Psoas muscle (tissue), 8 donors: Measurements from ENCODE around the gene TEX29. TPM values are rescaled to one million over a fixed set of nuclear protein-coding genes. Genes with fewer than 3 reads are reported as not detected.

ENCODE experiments used
- ATAC-seq, 4 donors: fragments of 200-7000 bp; cut with Tn5 transposase; one replicate each; pipeline ENCODE4 v1.9.1; 2020; ENCODE audit warnings: moderate library complexity in 3 of 4, mild to moderate bottlenecking in 2 of 4
- DNase-seq, 2 donors: peaks; one replicate each; pipeline ENCODE4 v3.0.0-alpha.2; 2020
- H3K27ac ChIP-seq: fragments of 200-600 bp; one replicate; pipeline ENCODE4 v1.8.0; 2022
- H3K27me3 ChIP-seq, 3 donors: fragments of 200-600 bp in 1 of 3; one replicate each; pipeline versions ENCODE4 v1.6.1 to v1.8.0; 2013 to 2022; ENCODE audit warnings: low read length in 2 of 3, mild to moderate bottlenecking in 2 of 3, moderate library complexity in 1 of 3; ENCODE audit not compliant: insufficient read depth in 3 of 3
- H3K36me3 ChIP-seq, 2 donors: fragments of 200-600 bp in 1 of 2; one replicate each; pipeline versions ENCODE4 v1.6.1 to v1.8.0; 2013 to 2022; ENCODE audit warnings: low read depth in 1 of 2, mild to moderate bottlenecking in 1 of 2, moderate library complexity in 1 of 2; ENCODE audit not compliant: insufficient read depth in 1 of 2
- H3K4me1 ChIP-seq: fragments of 200-600 bp; one replicate; pipeline ENCODE4 v1.8.0; 2022
- H3K4me3 ChIP-seq: fragments of 200-600 bp; one replicate; pipeline ENCODE4 v1.8.0; 2022; ENCODE audit warnings: mild to moderate bottlenecking
- H3K9me3 ChIP-seq: fragments of 200-600 bp; one replicate; pipeline ENCODE4 v1.8.0; 2022
- CTCF ChIP-seq: fragments of 200-600 bp; IDR thresholded peaks from one replicate; pipeline ENCODE4 v1.8.0; 2022; ENCODE audit warnings: antibody characterized with exemption
- WGBS, 3 donors: extraction: QIAGEN DNeasy Blood & Tissue Kit; methylation state at CpG; one replicate each; pipeline versions ENCODE4 v1.1.6 to v1.1.7; 2013; 5-methylcytosine and 5-hydroxymethylcytosine counted together
- intact Hi-C, 2 donors: fragments of 100-400 bp; cut with DNase I; formaldehyde crosslinking; loops; one replicate each; pipeline versions ENCODE4 v1.11.0 to v1.14.2; 2022
- polyA plus RNA-seq, 3 donors: library from polyadenylated mRNA; stranded (reverse); fragments of 200-250 nt; gene quantifications; one replicate each; pipeline ENCODE4 v1.2.3, GENCODE V29; 2013
- total RNA-seq, 4 donors: library from RNA; stranded (reverse); fragmentation: NEBNext Ultra II Directional in 2 of 4; extraction: Animal tissue kit (Norgen Biotek cat#: 25700) in 2 of 4; gene quantifications; one replicate each; pipeline versions ENCODE4 v1.2.1 to v1.2.4, GENCODE V29; 2021 to 2023
- donor health status: healthy with polysubstance abuse.
- donor health status: DM: no; HTN: no; CAD: no; lungs with moderate emphysema.
- donor health status: Bipolar disorder and iron deficiency.
- donor health status: healthy.
- donor health status: DM: yes; HTN: yes; CAD: no.
- donor health status: DM: no; HTN: no; CAD: no.
- donor health status: DM: no; HTN: no; CAD: no.
- donor health status: DM: yes; HTN: yes; CAD: no.

The TEX29 gene
- total and polyA plus RNA-seq, 7 donors = 0.14 to 1.2 (median 0.38) TPM; not detected in 2

DNA sequence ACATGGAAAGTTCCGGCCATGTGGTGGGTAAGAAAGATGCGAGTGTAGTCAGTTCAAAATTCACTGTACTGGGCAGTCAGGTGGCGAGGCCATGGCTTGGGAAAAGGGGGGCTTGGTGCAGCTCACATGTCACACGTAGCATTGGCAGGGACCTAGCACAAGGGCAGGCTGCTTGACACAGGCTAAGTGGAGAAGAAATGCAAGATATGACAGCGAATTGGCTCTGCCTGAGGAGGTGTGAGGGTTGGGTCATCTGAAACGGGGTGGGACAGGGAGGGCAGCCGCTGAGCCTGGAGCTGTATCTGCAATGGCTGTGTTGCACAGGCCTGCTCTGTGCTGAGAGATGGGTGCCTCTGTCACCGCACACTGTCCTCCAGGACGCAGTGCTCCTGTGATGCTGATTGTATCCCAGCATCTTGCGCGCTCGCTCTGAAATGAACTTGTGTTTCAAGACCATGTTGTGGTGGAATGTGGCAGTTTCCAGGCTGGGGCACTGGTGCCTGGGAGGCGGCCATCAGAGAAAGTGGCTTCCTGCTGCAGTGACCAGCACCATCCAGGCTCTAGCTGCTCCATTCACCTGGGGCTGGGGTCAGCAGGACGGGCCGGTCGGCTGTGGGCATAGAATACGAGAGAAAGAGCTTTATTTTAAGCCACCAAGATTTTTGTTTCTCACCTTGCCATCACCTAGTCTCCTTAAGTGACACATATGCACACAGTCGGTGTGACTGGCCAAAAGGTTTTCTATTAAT is 70.3 kb downstream of the TEX29 start:
- intact Hi-C loops = no loop called here
- 77 to 83% (median 81%) methylated on average over 18 of the region's 18 CpGs for WGBS, 3 donors
- Histone ChIP-seq H3K4me3 (no peak overlapping the region), H3K27ac (no peak overlapping the region), H3K27me3 (peaks cover 0 to 12% (median 0%) of the 10 kb centered on the region in 3 donors), H3K4me1 (no peaks in the 10 kb centered on the region), H3K36me3 (no peaks in the 10 kb centered on the region), H3K9me3 (no peaks in the 10 kb centered on the region)
- DNase-seq (no peak), ATAC-seq (no peak)
- no peak for TF ChIP-seq CTCF

DNA sequence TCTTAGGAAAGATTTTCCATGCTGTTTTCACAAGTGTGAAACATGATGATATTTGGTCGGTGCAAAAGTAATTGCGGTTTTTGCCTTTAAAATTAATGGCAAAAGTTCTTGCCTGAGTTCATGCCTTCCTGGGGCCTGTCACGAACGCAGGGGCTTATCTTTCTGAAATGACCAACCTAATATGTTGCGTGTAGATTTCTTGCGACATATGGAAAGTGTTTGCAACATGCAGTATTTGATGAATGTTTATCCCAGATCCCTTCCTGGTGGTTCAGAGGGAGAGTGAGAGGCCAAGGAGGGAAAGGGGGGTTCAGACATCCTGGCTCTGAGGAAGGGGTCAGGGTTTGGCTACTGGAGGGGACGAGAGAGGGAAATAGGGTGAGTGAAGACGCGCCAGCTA is 72.0 kb downstream of the TEX29 start:
- no peak for TF ChIP-seq CTCF
- H3K9me3 ChIP-seq = no peaks in the 10 kb centered on the region
- DNase-seq (no peak), ATAC-seq (no peak)
- WGBS, 3 donors = 82 to 90% (median 88%) methylated on average over 9 of the region's 9 CpGs
- intact Hi-C loops = no loop called here
- no peak overlapping the region for H3K27ac ChIP-seq
- no peaks in the 10 kb centered on the region for H3K36me3 ChIP-seq
- H3K4me3 ChIP-seq = no peak overlapping the region
- H3K27me3 ChIP-seq = peaks cover 0 to 12% (median 0%) of the 10 kb centered on the region in 3 donors
- no peaks in the 10 kb centered on the region for H3K4me1 ChIP-seq

DNA sequence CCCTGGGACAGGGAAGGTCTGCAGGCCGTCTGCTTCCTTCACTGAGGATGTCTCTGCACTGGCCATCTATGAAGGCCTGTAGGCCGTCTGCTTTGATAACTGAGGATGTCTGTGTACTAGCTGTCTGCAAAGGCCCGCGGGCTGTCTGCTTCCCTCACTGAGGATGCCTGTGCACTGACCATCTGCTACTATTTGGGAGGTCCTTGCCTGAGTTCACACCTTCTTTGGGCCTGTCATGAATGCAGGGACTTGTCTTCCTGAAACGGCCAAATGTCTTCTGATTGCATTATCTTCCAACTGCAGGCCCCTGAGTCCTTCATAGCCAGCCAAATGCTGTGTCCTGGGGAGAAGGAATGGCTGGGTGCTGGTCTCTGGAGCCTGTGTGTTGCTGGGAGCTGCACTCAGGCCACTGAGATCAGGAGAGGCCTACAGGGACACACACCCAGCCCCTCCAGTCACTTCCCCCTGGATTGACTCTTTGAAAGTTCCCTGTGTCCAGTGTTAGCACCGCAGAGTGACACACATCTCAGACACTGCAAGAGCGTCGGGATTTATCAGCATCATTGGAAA is 72.9 kb downstream of the TEX29 start:
- Histone ChIP-seq H3K36me3 (no peaks in the 10 kb centered on the region), H3K27ac (no peak overlapping the region), H3K4me3 (no peak overlapping the region), H3K9me3 (no peaks in the 10 kb centered on the region), H3K27me3 (peaks cover 0 to 6% (median 0%) of the 10 kb centered on the region in 3 donors), H3K4me1 (no peaks in the 10 kb centered on the region)
- ATAC-seq (no peak), DNase-seq (no peak)
- 55 to 65% (median 65%) methylated on average over 8 of the region's 8 CpGs for WGBS, 3 donors
- intact Hi-C loops = no loop called here
- TF ChIP-seq CTCF = no peak

Other genes starting within 250 kb of the TEX29 start
- gene ARHGEF7, start 205.3 kb upstream of the TEX29 start, total RNA-seq = 10 to 100 TPM; 44.1 to 53.6 (median 52.7) TPM
- 10 to 100 TPM; 21.6 to 46.8 (median 22.3) TPM for gene ARHGEF7, start 205.3 kb upstream of the TEX29 start, polyA plus RNA-seq